Measurements from ENCODE around the gene AGPAT4. TPM values are rescaled to one million over a fixed set of nuclear protein-coding genes. Genes with fewer than 3 reads are reported as not detected.

Gene AGPAT4
- total RNA-seq, 4 donors from 2014 or later = 0.36 to 0.61 (median 0.53) TPM

DNA sequence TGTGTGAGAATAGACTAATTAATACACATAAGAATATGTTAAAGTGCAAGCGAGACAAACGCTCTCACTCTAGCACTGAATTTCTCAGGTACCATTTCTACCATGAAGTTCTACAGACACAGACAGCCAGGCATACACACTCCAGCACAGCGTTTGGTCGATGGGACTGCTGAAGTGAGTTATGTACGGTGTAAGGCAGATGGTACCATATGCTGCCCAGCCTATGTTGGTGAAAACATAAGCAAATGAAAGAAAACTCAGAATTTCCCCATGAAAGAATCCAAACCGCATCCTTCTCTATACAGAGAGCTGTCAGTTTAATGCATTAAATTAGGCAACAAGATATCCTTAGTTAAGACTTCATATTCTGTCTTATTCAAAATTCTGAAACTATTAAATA, 34.9 kb downstream of the AGPAT4 start:
- in situ Hi-C loops (cut with MboI; ENCODE audit: low sequenced_read_pairs in 4 of 4) (no loop called here), intact Hi-C loops (cut with DNase I; ENCODE audit: low total_unique reads) (no loop called here)
- no peak overlapping the region for H3K4me3 ChIP-seq
- no peaks in the 10 kb centered on the region for H3K9me3 ChIP-seq
- DNase-seq (no peak), ATAC-seq (no peak)
- no peaks in the 10 kb centered on the region for H3K36me3 ChIP-seq
- TF ChIP-seq, protein P1, sequence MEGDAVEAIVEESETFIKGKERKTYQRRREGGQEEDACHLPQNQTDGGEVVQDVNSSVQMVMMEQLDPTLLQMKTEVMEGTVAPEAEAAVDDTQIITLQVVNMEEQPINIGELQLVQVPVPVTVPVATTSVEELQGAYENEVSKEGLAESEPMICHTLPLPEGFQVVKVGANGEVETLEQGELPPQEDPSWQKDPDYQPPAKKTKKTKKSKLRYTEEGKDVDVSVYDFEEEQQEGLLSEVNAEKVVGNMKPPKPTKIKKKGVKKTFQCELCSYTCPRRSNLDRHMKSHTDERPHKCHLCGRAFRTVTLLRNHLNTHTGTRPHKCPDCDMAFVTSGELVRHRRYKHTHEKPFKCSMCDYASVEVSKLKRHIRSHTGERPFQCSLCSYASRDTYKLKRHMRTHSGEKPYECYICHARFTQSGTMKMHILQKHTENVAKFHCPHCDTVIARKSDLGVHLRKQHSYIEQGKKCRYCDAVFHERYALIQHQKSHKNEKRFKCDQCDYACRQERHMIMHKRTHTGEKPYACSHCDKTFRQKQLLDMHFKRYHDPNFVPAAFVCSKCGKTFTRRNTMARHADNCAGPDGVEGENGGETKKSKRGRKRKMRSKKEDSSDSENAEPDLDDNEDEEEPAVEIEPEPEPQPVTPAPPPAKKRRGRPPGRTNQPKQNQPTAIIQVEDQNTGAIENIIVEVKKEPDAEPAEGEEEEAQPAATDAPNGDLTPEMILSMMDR (IDR thresholded peaks at IDR 0.05 in 4 of 5, conservative IDR thresholded peaks at IDR 0.05 in 1 of 5) = no peak
- no peaks in the 10 kb centered on the region for H3K4me1 ChIP-seq
- no peak overlapping the region for H3K27ac ChIP-seq
- H3K27me3 ChIP-seq = no peaks in the 10 kb centered on the region

DNA sequence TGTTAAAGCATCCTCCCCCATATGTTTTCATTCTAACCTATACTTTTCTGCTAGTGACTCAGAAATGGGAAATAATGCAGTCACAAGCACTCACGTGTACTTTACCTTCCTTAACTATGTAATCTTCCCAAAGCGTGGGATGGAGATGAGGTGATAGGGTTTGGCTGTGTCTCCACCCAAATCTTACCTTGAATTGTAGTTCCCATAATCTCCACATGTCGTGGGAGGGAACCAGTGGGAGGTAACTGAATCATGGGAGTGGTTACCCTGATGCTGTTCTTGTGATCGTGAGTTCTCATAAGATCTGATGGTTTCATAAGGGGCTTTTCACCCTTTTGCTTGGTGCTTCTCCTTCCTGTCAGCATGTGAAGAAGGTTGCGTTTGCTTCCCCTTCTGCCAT, 35.4 kb downstream of the AGPAT4 start:
- no peak overlapping the region for H3K27ac ChIP-seq
- no peaks in the 10 kb centered on the region for H3K9me3 ChIP-seq
- intact Hi-C loops (cut with DNase I; ENCODE audit: low total_unique reads) = no loop called here
- DNase-seq = no peak
- H3K27me3 ChIP-seq = no peaks in the 10 kb centered on the region
- no peaks in the 10 kb centered on the region for H3K4me1 ChIP-seq
- no peak overlapping the region for H3K4me3 ChIP-seq
- ATAC-seq = no peak
- in situ Hi-C loops (cut with MboI; ENCODE audit: low sequenced_read_pairs in 4 of 4) = no loop called here
- TF ChIP-seq, protein P1 (IDR thresholded peaks at IDR 0.05 in 4 of 5, conservative IDR thresholded peaks at IDR 0.05 in 1 of 5) = no peak
- no peak for TF ChIP-seq POLR2A (IDR thresholded peaks at IDR 0.05)
- no peaks in the 10 kb centered on the region for H3K36me3 ChIP-seq

GRCh38 chr6:161238081-161238480, 35.8 kb downstream of the AGPAT4 start:
- Histone ChIP-seq H3K27ac (no peak overlapping the region), H3K27me3 (no peaks in the 10 kb centered on the region), H3K4me3 (no peak overlapping the region), H3K9me3 (no peaks in the 10 kb centered on the region), H3K36me3 (no peaks in the 10 kb centered on the region), H3K4me1 (no peaks in the 10 kb centered on the region)
- no peak for TF ChIP-seq POLR2A (IDR thresholded peaks at IDR 0.05)
- TF ChIP-seq, protein P1 (IDR thresholded peaks at IDR 0.05 in 4 of 5, conservative IDR thresholded peaks at IDR 0.05 in 1 of 5) = no peak
- intact Hi-C loops (cut with DNase I; ENCODE audit: low total_unique reads) (no loop called here), in situ Hi-C loops (cut with MboI; ENCODE audit: low sequenced_read_pairs in 4 of 4) (no loop called here)
- ATAC-seq (no peak), DNase-seq (no peak)

DNA sequence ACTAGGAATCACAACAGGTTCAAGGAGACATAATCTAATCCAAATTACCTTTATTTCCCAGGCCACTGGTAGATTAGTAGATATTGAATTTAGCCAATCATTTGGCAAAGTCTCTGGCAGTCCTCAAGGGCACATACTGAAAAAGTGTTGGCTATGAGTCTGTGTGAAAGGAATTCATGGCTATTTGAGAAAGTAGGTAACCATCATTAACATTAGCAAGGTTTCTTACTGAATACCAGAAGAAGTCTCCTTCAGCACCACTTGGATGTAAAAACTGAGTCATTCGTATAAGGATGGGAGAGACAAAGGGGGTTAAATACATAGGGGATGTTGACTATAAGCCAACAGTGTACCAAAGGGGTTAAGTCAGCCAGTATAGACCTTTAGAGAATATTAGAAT, 36.7 kb downstream of the AGPAT4 start:
- H3K4me3 ChIP-seq = no peak overlapping the region
- no peaks in the 10 kb centered on the region for H3K36me3 ChIP-seq
- in situ Hi-C loops (cut with MboI; ENCODE audit: low sequenced_read_pairs in 4 of 4) = no loop called here
- no peaks in the 10 kb centered on the region for H3K27me3 ChIP-seq
- no peaks in the 10 kb centered on the region for H3K4me1 ChIP-seq
- intact Hi-C loops (cut with DNase I; ENCODE audit: low total_unique reads) = no loop called here
- no peaks in the 10 kb centered on the region for H3K9me3 ChIP-seq
- ATAC-seq = no peak
- no peak for TF ChIP-seq POLR2A (IDR thresholded peaks at IDR 0.05)
- TF ChIP-seq, protein P1 (IDR thresholded peaks at IDR 0.05 in 4 of 5, conservative IDR thresholded peaks at IDR 0.05 in 1 of 5) = no peak
- no peak overlapping the region for H3K27ac ChIP-seq
- DNase-seq = no peak
